Adipose tissue (tissue), 3 donors: Measurements from ENCODE around the gene HS6ST2. TPM values are rescaled to one million over a fixed set of nuclear protein-coding genes. Genes with fewer than 3 reads are reported as not detected.
"Not testable (repeated sequence)": the region's sequence is repeated elsewhere in the genome, so short reads cannot be mapped to it uniquely, and the experiment has no call there.

Experiments
- H3K27ac ChIP-seq: one replicate; pipeline ENCODE4 v1.5.1; 2013; ENCODE audit warnings: low read depth, low read length
- WGBS, 3 donors: extraction: QIAGEN DNeasy Blood & Tissue Kit; methylation state at CpG; one replicate each; pipeline ENCODE4 v1.1.7; 2013; 5-methylcytosine and 5-hydroxymethylcytosine counted together
- polyA plus RNA-seq, 3 donors: library from polyadenylated mRNA; stranded (reverse); fragments of 200-250 nt; gene quantifications; one replicate each; pipeline ENCODE4 v1.2.3, GENCODE V29; 2013
- donor health status: healthy with polysubstance abuse.
- donor health status: Bipolar disorder and iron deficiency.
- donor health status: healthy.

Gene HS6ST2
- polyA plus RNA-seq, 3 donors = 0.10 to 0.59 TPM; not detected in 1

DNA sequence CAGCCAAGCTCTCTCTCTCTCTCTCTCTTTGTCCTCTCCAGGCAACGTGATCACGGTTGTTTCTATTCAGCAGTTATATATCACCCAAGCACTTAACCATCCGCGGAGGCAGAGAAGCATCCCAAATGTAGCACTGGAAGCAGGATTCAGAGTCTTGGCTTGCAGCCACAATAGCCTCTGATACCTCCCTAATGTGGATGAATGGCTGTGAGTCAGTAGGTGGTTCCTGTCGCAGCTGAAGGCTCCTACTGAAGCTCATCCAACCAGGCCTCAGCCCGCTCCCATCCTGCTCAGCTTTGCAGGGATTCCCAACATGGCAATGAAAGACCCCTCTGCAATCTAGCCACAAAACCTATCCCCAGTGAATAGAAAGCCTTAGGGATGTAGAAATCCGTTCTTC, 5.1 kb downstream of the HS6ST2 start:
- no peak overlapping the region for H3K27ac ChIP-seq
- WGBS, 3 donors = 72 to 92% (median 82%) methylated on average over 7 of the region's 7 CpGs

DNA sequence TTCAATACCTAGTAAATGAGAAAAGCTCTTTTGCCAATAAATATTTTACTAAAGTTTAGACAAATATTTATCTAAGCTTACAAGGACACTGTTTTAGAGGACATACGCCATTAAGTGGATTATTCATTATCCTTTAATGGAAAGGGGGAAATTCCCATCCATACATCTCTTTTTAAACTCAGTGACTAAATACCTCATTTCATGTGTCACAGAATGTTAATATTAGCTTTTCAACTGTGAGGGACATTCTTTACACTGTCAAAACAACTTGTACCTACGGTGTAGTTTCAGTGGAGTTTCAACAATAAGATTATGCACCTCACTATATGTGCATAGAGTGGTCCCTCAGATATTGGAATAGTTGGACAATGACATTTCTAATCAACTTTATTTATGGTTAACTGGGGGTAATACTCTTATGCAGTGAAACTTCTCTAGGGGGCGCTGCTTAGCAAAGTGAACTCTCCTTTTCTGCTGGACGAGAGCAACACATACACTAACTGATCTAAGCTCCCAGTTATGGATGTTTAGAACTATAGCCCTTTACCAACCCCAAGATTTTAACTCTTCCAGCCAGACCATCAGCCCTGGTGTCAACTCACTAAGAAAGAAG, 9.7 kb downstream of the HS6ST2 start:
- no peak overlapping the region for H3K27ac ChIP-seq
- 30 to 67% (median 36%) methylated on average over 4 of the region's 4 CpGs for WGBS, 3 donors

- H3K27ac ChIP-seq = not testable (repeated sequence)
- WGBS, 3 donors = 77 to 100% (median 85%) methylated on average over 2 to 4 of the region's 4 CpGs
These were observed 13.3 kb downstream of the HS6ST2 start for GRCh38 chrX:132945055-132945599.

DNA sequence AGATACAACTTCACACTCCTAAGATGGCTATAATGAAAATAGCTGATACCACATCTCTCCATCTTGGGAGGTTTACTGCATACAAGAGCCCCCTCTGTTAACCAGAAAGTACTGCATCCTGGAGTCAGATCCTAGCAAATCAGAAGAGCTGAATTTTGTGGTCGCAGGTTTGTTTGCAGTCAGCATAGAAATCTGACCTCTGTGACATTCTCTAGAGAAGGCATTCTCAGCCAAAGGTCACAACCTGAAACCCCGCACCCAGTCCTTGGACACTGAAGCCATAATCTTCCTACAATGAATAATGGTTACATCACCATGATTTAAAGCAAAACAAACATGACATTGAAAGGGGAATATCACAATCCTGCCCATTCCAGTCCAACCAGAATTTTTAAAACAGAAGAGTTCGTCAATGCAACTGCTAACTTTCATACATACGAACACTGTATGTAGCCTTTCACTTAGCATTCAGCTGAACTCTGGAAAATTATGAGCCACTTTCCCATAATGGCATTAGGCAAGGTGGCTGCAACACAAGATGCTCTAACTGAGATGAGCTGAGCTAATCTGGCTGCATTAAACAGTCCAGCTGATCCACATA, 17.6 kb downstream of the HS6ST2 start:
- H3K27ac ChIP-seq = no peak overlapping the region
- WGBS, 3 donors = 37 to 68% (median 58%) methylated on average over 4 of the region's 4 CpGs

DNA sequence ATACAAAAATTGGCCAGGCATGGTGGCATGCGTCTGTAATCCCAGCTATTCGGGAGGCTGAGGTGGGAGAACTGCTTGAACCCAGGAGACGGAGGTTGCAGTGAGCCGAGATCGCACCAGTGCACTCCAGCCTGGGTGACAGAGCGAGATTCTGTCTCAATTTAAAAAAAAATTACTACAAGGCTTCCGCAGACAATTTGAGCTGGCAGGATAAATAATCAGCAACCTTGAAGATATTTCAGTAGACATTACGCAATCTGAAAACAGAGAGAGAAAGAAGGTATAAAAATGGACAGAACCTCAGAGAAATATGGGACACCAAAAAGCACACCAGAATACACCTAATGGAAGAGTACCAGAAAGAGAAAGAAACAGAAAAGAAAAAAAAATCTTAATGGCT, 25.3 kb downstream of the HS6ST2 start:
- 91 to 94% (median 93%) methylated on average over 8 of the region's 8 CpGs for WGBS, 3 donors
- H3K27ac ChIP-seq = no peak overlapping the region

DNA sequence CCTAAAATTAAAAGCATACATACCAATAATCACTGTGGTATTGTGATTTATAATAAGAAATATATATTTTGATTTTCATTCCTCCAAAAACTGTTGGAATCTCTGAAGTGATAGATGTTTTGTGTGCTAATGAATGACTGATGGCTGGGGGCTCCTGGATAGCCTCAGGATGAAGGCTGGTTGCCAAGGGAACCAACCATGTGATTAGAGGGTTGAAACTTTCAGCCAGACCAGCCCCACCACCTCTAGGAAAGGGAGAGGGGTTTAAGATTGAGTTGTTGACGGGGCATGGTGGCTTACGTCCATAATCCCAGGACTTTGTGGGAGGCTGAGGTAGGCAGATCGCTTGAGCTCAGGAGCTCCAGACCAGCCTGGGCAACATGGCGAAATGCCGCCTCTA, 34.0 kb downstream of the HS6ST2 start:
- WGBS, 3 donors = 83 to 95% (median 93%) methylated on average over 3 to 5 of the region's 5 CpGs
- H3K27ac ChIP-seq = no peak overlapping the region

- no peak overlapping the region for H3K27ac ChIP-seq
These were observed 39.9 kb downstream of the HS6ST2 start for GRCh38 chrX:132918523-132918922.

GRCh38 chrX:132916349-132916748, 42.1 kb downstream of the HS6ST2 start:
- no peak overlapping the region for H3K27ac ChIP-seq
- whole genome bisulfite sequencing, 3 donors = 74 to 98% (median 88%) methylated on average over 3 of the region's 3 CpGs

DNA sequence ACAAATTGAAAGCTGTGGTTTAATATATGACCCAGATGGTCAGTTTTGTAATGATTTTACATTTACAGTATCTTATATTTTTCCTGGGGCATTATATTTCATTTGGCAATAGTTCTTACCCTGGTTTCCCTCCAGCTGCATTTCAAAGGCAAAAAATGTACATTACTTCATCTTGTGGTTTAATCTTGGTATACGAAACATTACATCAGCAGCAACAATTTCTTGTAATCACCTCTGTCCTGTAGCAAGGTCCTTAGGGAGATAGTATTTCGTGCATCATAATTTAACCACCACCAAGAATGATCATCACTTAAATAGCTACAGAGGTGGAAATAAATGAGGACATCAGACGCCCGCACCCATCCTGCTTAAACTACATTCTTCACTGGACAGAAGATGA, 48.8 kb downstream of the HS6ST2 start:
- WGBS, 3 donors = 64 to 85% (median 66%) methylated on average over 4 of the region's 4 CpGs
- no peak overlapping the region for H3K27ac ChIP-seq

DNA sequence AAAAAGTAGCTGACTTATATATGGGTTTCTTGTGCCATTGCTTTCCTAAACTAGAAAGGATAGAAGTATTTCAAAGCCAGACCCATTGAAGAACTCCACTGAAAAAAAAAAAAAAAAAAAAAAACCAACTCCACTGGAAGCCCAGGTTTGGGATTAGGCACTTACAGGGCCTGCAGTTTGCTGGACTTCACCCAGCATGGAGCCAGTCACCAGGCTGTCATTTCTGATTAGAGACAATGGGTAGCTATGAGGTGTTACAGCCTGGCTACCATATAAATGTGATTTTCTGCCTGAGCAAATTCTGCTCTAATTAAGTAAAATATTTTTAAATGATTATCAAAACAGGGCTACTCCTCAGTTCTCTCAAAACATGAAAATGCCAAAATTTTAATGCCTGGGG, 49.5 kb downstream of the HS6ST2 start:
- no peak overlapping the region for H3K27ac ChIP-seq

- WGBS, 3 donors = 94 to 100% (median 100%) methylated on average over 1 of the region's 1 CpG
- no peak overlapping the region for H3K27ac ChIP-seq
These were observed 57.7 kb downstream of the HS6ST2 start for GRCh38 chrX:132900633-132901293.

- H3K27ac ChIP-seq = no peak overlapping the region
These were observed 70.9 kb downstream of the HS6ST2 start for GRCh38 chrX:132887569-132887968.

DNA sequence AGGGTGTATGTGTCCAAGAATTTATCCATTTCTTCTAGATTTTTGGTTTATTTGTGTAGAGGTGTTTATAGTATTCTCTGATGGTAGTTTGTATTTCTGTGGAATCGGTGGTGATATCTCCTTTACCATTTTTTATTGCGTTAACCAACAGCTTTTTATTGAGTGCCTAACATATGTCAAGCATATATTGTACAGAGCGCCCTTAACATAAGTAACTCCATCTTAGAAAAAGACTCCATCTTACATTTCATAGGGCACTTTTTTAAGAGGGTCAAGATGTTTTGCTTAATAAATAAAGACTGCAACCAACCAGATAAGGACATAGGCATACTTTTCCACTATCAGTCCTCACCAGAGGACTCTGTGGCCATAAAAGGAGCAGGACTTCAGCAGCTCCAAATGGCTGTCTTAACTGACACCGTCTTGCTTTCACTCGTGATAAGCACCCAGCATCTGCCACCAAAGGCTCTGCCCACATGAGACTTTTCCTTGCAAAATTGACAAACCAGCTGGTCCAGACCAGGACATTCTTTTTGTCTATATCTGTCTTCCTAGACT, 75.0 kb downstream of the HS6ST2 start:
- H3K27ac ChIP-seq = no peak overlapping the region
- WGBS, 3 donors = 77 to 95% (median 82%) methylated on average over 5 of the region's 5 CpGs

DNA sequence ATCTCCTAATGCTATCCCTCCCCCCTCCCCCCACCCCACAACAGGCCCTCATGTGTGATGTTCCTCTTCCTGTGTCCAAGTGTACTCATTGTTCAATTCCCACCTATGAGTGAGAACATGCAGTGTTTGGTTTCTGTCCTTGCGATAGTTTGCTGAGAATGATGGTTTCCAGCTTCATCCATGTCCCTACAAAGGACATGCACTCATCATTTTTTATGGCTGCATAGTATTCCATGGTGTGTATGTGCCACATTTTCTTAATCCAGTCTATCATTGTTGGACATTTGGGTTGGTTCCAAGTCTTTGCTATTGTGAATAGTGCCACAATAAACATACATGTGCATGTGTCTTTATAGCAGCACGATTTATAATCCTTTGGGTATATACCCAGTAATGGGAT, 77.7 kb downstream of the HS6ST2 start:
- 76 to 100% (median 93%) methylated on average over 1 of the region's 2 CpGs for WGBS, 3 donors
- H3K27ac ChIP-seq = not testable (repeated sequence)

DNA sequence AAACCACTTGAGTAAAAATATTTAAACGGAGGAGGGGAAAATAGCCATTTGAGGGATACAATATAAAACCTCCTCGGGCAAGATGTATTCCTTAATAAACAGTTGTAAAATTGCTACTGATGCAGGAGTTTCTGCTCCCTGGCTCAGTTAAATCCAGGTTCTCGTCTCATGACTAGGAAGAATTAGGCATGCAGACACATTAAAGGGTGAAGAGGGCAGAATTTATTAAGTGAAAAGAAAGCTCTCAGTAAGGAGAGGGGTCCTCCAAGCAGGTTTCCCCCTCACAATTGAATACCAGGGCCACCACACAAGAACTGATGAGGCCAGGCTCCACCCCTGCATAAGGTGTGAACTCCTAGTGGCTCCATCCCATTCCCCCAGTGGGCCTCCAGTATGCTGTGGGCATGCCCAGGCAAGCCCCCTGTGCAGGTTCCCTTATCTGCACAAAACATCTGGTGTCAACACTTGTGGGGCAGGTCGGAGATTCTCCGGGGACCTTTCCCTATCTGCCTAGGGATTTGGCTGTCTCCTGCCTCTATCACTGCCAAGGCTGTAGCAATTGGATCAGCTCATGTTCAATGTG, 80.4 kb downstream of the HS6ST2 start:
- WGBS, 3 donors = 65 to 78% (median 66%) methylated on average over 5 of the region's 5 CpGs
- H3K27ac ChIP-seq = no peak overlapping the region

DNA sequence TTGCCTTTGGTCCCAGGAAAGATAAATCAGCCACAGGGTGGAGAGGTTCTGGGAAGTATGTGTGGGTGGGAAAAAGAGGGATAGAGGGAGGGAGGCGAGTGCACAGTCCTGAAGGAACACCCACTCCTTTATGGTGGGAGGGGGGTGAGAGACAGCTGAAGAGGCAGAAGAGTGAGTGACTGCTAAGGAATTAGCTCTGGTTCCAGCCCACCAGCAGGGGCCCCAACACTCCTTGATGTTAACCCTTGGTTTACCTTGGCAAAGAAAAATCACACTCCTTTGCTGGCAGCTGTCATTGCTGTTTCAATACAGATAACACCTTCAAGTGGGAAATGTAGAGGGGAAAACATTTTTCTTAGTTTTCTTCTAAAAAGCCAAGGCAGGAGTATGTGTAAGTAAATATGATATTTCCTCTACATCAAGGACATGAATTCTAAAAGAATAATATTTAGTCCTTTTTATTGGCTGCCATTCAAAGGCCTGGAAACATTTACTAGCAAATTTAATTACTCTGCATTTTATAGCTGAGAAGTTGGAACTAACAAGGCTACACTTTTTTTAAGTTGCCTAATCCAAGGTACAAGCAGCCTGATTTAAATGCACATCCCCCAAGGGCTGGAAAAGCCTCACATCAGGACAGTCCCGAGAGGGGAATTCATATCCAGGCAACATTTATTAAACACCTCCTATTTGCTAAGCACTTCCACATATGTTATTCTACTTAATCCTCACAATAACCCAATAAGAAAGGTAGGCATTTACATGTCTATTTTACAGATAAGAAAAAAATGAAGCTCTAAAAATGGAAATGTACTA, 81.7 kb downstream of the HS6ST2 start:
- H3K27ac ChIP-seq = no peak overlapping the region
- WGBS, 3 donors = 38 to 77% (median 55%) methylated on average over 2 of the region's 2 CpGs

GRCh38 chrX:132875650-132876522, 82.5 kb downstream of the HS6ST2 start:
- H3K27ac ChIP-seq = no peak overlapping the region
- WGBS, 3 donors = 36 to 49% (median 46%) methylated on average over 3 of the region's 3 CpGs

- no peak overlapping the region for H3K27ac ChIP-seq
- WGBS, 3 donors = 67 to 75% (median 75%) methylated on average over 3 of the region's 3 CpGs
These were observed 95.9 kb downstream of the HS6ST2 start for GRCh38 chrX:132862562-132862961.
